ENCODE results near the gene APOL4. TPM values are rescaled to one million over a fixed set of nuclear protein-coding genes. Genes with fewer than 3 reads are reported as not detected.
"Not testable (repeated sequence)": the region's sequence is repeated elsewhere in the genome, so short reads cannot be mapped to it uniquely, and the experiment has no call there.

Gene APOL4
- total RNA-seq, 1 experiment from 2014 or later, result not detected

- in situ Hi-C loops (cut with HindIII; ENCODE audit: low pct_unique_long_range_greater_than_20kb, low sequenced_read_pairs), result no loop called here
These were observed 36.5 kb downstream of the APOL4 start for GRCh38 chr22:36165141-36165540.

GRCh38 chr22:36164621-36165020, 37.0 kb downstream of the APOL4 start:
- no peak for DNase-seq (ENCODE audit: low read depth)
- in situ Hi-C loops (cut with HindIII; ENCODE audit: low pct_unique_long_range_greater_than_20kb, low sequenced_read_pairs), result no loop called here

More at GRCh38 chr22:36165141-36165540, 36.5 kb downstream of the APOL4 start:
- DNase-seq (ENCODE audit: low read depth), result no peak

- DNase-seq (ENCODE audit: low read depth), result no peak
- in situ Hi-C loops (cut with HindIII; ENCODE audit: low pct_unique_long_range_greater_than_20kb, low sequenced_read_pairs), result no loop called here
These were observed 38.1 kb downstream of the APOL4 start for GRCh38 chr22:36163497-36163896.

GRCh38 chr22:36162127-36163034, 39.2 kb downstream of the APOL4 start:
- no peak for DNase-seq (ENCODE audit: low read depth)

GRCh38 chr22:36161793-36162126, 39.8 kb downstream of the APOL4 start:
- DNase-seq (ENCODE audit: low read depth); in situ Hi-C loops (cut with HindIII; ENCODE audit: low pct_unique_long_range_greater_than_20kb, low sequenced_read_pairs): not testable (repeated sequence)

More at GRCh38 chr22:36162127-36163034, 39.2 kb downstream of the APOL4 start:
- in situ Hi-C loops (cut with HindIII; ENCODE audit: low pct_unique_long_range_greater_than_20kb, low sequenced_read_pairs), result no loop called here

GRCh38 chr22:36160499-36160942, 41.1 kb downstream of the APOL4 start, which contains the start of gene APOL3:
TSS of gene APOL3 (minus strand) at chr22:36160755. CDS start at chr22:36149055, 11,700 bp downstream.
- DNase-seq (ENCODE audit: low read depth), result no peak
- in situ Hi-C loops (cut with HindIII; ENCODE audit: low pct_unique_long_range_greater_than_20kb, low sequenced_read_pairs), result no loop called here

GRCh38 chr22:36156515-36157419, 44.8 kb downstream of the APOL4 start:
- in situ Hi-C loops (cut with HindIII; ENCODE audit: low pct_unique_long_range_greater_than_20kb, low sequenced_read_pairs), result no loop called here
- DNase-seq (ENCODE audit: low read depth), result peak; percentile 38

- no peak for DNase-seq (ENCODE audit: low read depth)
- in situ Hi-C loops (cut with HindIII; ENCODE audit: low pct_unique_long_range_greater_than_20kb, low sequenced_read_pairs), result no loop called here
These were observed 45.5 kb downstream of the APOL4 start for GRCh38 chr22:36156119-36156514.

- no peak for DNase-seq (ENCODE audit: low read depth)
- in situ Hi-C loops (cut with HindIII; ENCODE audit: low pct_unique_long_range_greater_than_20kb, low sequenced_read_pairs), result no loop called here
These were observed 45.9 kb downstream of the APOL4 start for GRCh38 chr22:36155702-36156101.

- in situ Hi-C loops (cut with HindIII; ENCODE audit: low pct_unique_long_range_greater_than_20kb, low sequenced_read_pairs), result no loop called here
- DNase-seq (ENCODE audit: low read depth), result no peak
These were observed 47.1 kb downstream of the APOL4 start for GRCh38 chr22:36154423-36154945.

- DNase-seq (ENCODE audit: low read depth), result no peak
- in situ Hi-C loops (cut with HindIII; ENCODE audit: low pct_unique_long_range_greater_than_20kb, low sequenced_read_pairs), result no loop called here
These were observed 47.8 kb downstream of the APOL4 start for GRCh38 chr22:36153501-36154422.

- in situ Hi-C loops (cut with HindIII; ENCODE audit: low pct_unique_long_range_greater_than_20kb, low sequenced_read_pairs); DNase-seq (ENCODE audit: low read depth): not testable (repeated sequence)
These were observed 48.8 kb downstream of the APOL4 start for GRCh38 chr22:36152821-36153220.

GRCh38 chr22:36152088-36152487, 49.5 kb downstream of the APOL4 start:
- in situ Hi-C loops (cut with HindIII; ENCODE audit: low pct_unique_long_range_greater_than_20kb, low sequenced_read_pairs), result no loop called here
- DNase-seq (ENCODE audit: low read depth), result no peak

GRCh38 chr22:36151006-36151595, 50.5 kb downstream of the APOL4 start:
- DNase-seq (ENCODE audit: low read depth), result no peak
- in situ Hi-C loops (cut with HindIII; ENCODE audit: low pct_unique_long_range_greater_than_20kb, low sequenced_read_pairs), result no loop called here

GRCh38 chr22:36149441-36149840, 52.2 kb downstream of the APOL4 start:
- in situ Hi-C loops (cut with HindIII; ENCODE audit: low pct_unique_long_range_greater_than_20kb, low sequenced_read_pairs), result no loop called here
- no peak for DNase-seq (ENCODE audit: low read depth)

GRCh38 chr22:36148411-36148810, 53.2 kb downstream of the APOL4 start:
- in situ Hi-C loops (cut with HindIII; ENCODE audit: low pct_unique_long_range_greater_than_20kb, low sequenced_read_pairs), result no loop called here

GRCh38 chr22:36147196-36147791, 54.3 kb downstream of the APOL4 start:
- no peak for DNase-seq (ENCODE audit: low read depth)
- in situ Hi-C loops (cut with HindIII; ENCODE audit: low pct_unique_long_range_greater_than_20kb, low sequenced_read_pairs), result no loop called here

More at GRCh38 chr22:36148411-36148810, 53.2 kb downstream of the APOL4 start:
- no peak for DNase-seq (ENCODE audit: low read depth)

Data from Caki2 (cell line).